GM19239 (cell line): ENCODE measurements around the gene BCAS3.
A peak's percentile ranks its signal among the peaks of the same experiment; 100 is the strongest.

ENCODE experiments used
- DNase-seq: peaks from one replicate; pipeline ENCODE4 v3.0.0; 2011; ENCODE audit warnings: low spot score; ENCODE audit not compliant: insufficient read length
- FAIRE-seq: peaks from 2 replicates; lab custom pipeline; 2011; peaks lifted over from hg19 to GRCh38; lab: Jason Lieb, UNC

The BCAS3 gene

DNA sequence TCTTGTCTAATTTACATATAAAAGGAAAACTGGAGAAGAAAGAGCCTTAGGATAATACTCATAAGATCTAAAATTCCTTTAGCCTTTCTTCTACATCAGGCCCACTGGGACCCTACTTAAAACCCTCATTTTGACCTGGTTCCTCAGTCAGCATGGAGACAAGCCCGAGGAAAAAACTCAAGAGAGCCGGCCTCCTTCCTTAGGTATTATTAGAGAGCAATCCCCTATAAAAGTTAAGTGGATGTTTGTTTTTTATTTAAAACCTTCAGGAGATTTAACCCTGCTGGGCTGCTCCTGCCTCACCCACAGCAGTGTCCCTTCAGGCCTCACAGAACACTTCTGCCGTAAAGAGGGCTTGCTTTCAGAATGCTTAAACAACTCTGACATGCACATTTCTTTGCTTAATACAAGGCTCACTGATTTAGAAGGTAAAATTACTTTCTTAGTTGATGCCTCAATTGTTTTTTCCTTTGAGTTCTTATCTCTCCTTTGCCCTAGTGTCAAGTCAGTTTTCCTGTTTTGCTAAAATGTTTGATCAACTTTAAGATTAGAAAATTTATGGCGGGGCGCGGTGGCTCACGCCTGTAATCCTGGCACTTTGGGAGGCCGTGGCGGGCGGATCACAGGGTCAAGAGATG, 576.4 kb downstream of the BCAS3 start:
- DNase-seq (no peak), FAIRE-seq (no peak)

DNA sequence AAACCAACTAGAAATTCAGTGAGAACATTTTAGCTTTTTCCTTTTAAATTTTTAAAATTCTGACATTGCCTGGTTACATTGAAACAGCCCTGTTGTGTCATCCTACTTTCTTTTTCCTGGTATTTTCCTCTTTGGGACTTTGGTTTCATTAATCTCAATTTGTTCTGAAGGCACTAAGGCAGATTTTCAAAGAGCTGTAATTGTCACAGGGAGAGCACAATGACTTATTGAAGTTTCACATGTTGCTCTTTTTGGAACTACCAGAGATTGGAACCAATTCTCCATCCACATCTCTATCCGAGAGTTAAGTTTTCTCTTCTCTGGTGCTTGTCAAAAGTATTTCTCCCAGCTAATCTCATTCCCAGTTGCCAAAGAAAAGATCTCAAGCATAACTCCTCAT, 577.3 kb downstream of the BCAS3 start:
- FAIRE-seq: no peak
- DNase-seq: no peak

- FAIRE-seq: no peak
- DNase-seq: no peak
Measured at GRCh38 chr17:61255647-61256046, 578.0 kb downstream of the BCAS3 start.

GRCh38 chr17:61259360-61259759, 581.7 kb downstream of the BCAS3 start:
- DNase-seq (no peak), FAIRE-seq (no peak)

GRCh38 chr17:61260071-61260797, 582.6 kb downstream of the BCAS3 start:
- DNase-seq (no peak), FAIRE-seq (no peak)

DNA sequence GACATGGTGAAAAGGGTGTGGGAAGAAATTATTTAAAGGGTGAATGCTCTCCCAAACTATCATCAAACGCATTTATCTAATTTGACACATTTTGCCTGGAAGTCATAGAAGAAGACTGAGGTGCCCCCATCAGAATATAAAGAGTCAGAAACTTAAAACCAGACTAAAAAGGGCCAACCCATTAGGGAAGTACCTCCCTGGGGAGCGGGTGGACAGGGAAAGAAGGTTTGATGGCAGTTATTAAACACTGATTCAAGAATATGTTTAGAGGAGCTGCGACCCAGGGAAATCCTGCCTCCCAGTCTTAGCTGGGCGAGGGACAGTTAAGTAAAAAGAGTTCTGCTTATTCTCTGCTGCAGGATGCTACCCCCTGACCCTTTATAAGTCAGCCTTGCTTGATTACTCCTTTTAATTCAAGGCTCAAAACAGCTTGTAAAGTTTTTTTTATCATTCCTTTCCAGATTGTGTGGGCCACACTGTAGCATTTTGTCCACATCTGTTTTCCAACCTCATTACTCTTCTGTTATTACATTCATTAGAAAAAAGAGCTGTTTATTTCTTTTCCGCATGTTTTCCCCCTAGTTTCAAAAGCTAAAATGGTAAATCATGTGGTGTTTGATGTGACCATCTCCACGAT, 583.5 kb downstream of the BCAS3 start:
- no peak for DNase-seq
- no peak for FAIRE-seq

GRCh38 chr17:61265397-61265796, 587.7 kb downstream of the BCAS3 start:
- FAIRE-seq: no peak
- DNase-seq: no peak

DNA sequence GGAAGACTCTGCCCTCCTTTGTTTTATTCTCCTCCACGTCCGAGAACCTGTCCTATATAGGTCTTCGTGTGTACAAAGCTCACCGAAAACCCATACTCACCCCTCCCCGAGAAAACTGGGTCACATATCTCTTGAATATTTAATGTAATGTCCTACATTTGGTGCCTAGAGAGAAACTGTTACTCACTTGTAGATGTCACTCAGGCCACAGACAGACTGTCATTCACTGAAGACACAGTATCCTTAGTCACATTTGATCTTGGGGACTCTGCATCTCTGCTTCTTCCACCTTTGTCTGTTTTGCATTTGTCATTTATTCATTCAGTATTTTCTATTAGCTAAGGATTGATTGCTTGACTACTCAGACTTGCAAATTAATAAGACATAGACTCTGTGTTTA, 590.2 kb downstream of the BCAS3 start:
- no peak for FAIRE-seq
- no peak for DNase-seq

GRCh38 chr17:61275395-61275794, 597.7 kb downstream of the BCAS3 start:
- FAIRE-seq: no peak
- DNase-seq: no peak

GRCh38 chr17:61276806-61277205, 599.2 kb downstream of the BCAS3 start:
- no peak for DNase-seq
- no peak for FAIRE-seq

DNA sequence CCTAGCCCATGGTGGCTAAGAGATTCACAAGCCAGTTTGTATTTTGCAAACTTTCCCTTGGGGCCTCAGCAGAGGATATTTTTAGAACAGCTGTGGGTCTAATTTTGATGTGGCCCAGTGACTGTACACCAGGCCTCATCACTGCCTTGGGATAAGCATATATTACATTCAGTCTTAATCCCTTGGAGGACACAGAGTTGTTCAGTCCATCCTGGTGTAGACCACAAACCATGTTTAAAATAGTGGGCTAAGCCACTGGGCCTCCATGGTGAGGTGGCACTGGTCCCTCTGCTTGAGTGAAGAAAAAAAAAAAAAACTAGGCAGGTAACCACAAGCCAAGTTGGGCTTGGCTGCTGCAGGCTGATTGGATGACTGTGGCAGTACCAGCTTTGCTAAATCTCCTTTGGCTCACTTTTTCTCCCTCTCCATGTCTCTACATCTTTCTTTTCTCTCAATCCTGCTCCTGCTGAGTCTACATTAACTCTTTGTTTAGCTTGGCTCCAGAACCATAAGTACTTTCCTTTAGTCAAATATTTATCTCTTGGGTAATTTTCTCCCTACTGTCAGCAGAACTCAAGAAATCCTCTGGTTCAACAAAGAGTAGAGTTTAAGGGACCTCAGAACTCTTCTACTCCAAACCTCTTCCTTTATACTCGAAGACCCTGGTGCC, 602.0 kb downstream of the BCAS3 start:
- FAIRE-seq (peak; percentile 80), DNase-seq (no peak)

DNA sequence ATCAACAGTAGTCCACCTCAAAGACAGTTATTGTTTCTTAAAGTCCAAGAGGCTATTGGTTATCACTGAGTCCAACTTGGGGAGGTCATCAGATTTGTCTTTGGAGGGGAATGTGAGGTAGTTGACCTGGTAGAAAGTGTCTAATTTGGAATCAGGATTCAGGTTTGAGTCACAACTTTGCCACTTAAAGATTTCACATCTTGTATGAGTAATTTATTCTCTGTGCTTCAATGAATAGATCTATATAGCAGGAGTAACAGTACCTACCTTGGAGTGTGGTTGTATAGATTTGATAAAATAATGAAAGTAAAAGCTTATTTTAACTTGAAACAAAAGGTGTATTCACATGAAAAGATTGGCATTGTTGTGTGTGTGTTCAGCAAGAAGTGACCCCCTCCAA, 602.7 kb downstream of the BCAS3 start:
- no peak for FAIRE-seq
- DNase-seq: no peak

DNA sequence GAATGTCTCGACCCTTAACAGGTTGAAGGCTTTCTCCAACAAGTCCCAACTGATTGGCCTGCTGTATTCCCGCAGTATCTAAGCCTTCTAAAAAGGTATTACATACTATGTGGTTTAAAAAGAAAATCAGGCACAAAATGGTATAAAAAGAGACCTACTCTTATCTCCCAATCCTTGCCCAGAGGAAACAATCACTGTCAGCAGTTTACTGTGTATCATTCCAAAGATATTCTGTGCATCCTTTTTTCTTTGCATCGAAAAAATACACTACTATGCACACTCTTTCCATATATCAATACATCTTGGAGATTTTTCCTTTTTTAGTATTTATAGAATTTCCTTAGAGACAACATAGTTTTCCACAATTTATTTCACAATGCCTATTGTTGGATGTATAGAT, 603.2 kb downstream of the BCAS3 start:
- FAIRE-seq: no peak
- no peak for DNase-seq

GRCh38 chr17:61282377-61282776, 604.7 kb downstream of the BCAS3 start:
- DNase-seq: no peak
- no peak for FAIRE-seq

DNA sequence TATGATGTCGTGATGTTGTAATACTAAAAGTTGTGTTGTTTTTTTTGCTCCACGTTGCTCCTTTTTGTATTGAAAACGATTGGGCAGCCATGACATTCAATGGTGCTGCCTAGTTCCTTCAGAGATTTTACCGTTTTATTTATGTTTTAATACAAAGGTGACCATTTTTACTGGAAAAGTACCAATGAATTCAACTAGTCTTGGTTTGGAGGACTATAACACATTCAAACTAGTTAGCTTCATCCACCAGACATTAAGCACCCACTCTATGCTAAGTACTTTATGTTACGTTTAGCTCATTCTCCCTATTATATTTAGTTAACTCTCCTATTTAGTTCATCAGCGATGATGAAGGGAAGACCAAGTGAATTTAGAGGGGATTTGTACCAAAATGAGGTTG, 605.4 kb downstream of the BCAS3 start:
- no peak for DNase-seq
- FAIRE-seq: no peak

GRCh38 chr17:61284174-61284573, 606.5 kb downstream of the BCAS3 start:
- FAIRE-seq (no peak), DNase-seq (no peak)

GRCh38 chr17:61284746-61285145, 607.1 kb downstream of the BCAS3 start:
- FAIRE-seq (no peak), DNase-seq (no peak)

GRCh38 chr17:61285526-61286320, 608.1 kb downstream of the BCAS3 start:
- DNase-seq (no peak), FAIRE-seq (no peak)

DNA sequence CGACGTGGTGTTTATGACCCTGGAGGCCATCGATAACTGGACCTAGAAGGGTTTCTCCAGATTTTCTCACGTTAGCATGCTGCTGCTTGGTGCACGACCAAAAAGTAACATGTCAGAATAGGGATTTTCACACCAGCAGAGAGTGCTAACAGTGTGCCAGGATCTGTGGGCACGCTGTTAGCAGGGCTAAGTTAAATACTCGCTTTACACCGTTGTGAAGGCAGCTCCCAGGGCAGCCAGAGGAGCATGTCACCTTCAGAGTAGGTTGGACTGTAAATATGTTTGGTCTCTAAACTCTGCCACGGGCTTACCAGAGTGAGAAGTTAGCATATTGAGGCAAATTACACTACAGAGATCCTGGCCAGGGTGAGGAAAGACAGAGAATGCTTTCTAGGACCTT, 608.8 kb downstream of the BCAS3 start:
- FAIRE-seq: no peak
- DNase-seq: no peak
